ENCODE measurements around the gene KDM4E. TPM values are rescaled to one million over a fixed set of nuclear protein-coding genes. Genes with fewer than 3 reads are reported as not detected.

Gene KDM4E
- not detected in 2 replicates for total RNA-seq
- long read RNA-seq = 0 reads

- H3K4me3 Mint-ChIP-seq = no peak within 1 kb of the TSS
- no peaks in the 10 kb centered on the region for H3K4me1 Mint-ChIP-seq
- H3K27ac Mint-ChIP-seq (ENCODE audit: unreplicated experiment) = no peak within 1 kb of the TSS
- no peak for DNase-seq (ENCODE audit: low read depth, low spot score)
- TF ChIP-seq, protein P1, sequence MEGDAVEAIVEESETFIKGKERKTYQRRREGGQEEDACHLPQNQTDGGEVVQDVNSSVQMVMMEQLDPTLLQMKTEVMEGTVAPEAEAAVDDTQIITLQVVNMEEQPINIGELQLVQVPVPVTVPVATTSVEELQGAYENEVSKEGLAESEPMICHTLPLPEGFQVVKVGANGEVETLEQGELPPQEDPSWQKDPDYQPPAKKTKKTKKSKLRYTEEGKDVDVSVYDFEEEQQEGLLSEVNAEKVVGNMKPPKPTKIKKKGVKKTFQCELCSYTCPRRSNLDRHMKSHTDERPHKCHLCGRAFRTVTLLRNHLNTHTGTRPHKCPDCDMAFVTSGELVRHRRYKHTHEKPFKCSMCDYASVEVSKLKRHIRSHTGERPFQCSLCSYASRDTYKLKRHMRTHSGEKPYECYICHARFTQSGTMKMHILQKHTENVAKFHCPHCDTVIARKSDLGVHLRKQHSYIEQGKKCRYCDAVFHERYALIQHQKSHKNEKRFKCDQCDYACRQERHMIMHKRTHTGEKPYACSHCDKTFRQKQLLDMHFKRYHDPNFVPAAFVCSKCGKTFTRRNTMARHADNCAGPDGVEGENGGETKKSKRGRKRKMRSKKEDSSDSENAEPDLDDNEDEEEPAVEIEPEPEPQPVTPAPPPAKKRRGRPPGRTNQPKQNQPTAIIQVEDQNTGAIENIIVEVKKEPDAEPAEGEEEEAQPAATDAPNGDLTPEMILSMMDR (conservative IDR thresholded peaks at IDR 0.05) = no peak
- no peaks in the 10 kb centered on the region for H3K27me3 Mint-ChIP-seq (ENCODE audit: low read depth)
- H3K36me3 Mint-ChIP-seq (ENCODE audit: low read depth) = no peaks in the 10 kb centered on the region
- H3K9me3 Mint-ChIP-seq = peaks cover 4% of the 10 kb centered on the region
These were observed at the start of gene KDM4E for GRCh38 chr11:95024958-95025357. Gene KDM4E, plus strand, starts transcription at chr11:95025258. Its CDS starts 300 bp downstream, at chr11:95025558.

DNA sequence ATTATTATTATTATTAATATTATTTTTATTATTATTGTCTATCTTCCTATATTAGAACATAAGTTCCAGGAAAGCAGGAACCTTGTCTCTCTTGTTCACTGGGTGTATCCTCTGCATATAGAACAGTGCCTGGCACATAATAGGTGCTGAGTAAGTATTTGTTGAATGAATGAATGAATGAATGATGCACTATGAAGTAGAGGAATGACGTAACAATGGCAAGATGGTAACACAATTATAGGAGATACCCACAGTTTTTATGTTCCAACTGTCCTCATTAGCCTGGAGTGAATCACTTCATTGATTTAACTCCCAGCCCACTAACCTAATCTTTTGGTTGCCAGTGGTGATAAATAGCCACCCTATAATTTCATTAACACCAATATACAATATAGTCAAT is 49.5 kb upstream of the KDM4E start:
- Mint-ChIP-seq H3K4me1 (peaks cover 20% of the 10 kb centered on the region), H3K27me3 (ENCODE audit: low read depth) (no peaks in the 10 kb centered on the region), H3K4me3 (no peak overlapping the region), H3K27ac (ENCODE audit: unreplicated experiment) (no peak overlapping the region), H3K9me3 (no peaks in the 10 kb centered on the region), H3K36me3 (ENCODE audit: low read depth) (peaks cover 2% of the 10 kb centered on the region)
- no peak for DNase-seq (ENCODE audit: low read depth, low spot score)
- TF ChIP-seq, protein P1 (conservative IDR thresholded peaks at IDR 0.05) = no peak

DNA sequence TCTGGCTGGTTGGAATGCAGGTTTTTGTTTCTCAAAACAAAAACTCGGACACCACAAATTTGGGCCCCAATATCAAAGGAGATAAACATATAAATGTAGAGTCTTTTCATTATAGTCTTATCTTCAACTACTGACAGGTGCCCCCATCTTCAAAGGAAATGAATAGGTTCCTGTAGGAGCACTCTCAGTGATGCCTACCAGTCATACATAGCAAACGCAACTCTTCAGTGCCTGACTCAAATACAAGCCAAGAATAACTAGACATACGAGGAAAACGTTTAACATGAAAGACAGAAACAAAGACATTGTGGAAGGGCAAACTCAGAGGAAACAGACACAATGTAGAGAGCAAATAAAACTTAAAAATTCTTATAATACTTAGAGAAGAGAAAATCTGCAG is 37.7 kb upstream of the KDM4E start:
- Mint-ChIP-seq H3K4me3 (no peak overlapping the region), H3K27me3 (ENCODE audit: low read depth) (no peaks in the 10 kb centered on the region), H3K9me3 (no peaks in the 10 kb centered on the region), H3K36me3 (ENCODE audit: low read depth) (no peaks in the 10 kb centered on the region), H3K27ac (ENCODE audit: unreplicated experiment) (no peak overlapping the region), H3K4me1 (no peaks in the 10 kb centered on the region)
- no peak for DNase-seq (ENCODE audit: low read depth, low spot score)
- TF ChIP-seq, protein P1 (conservative IDR thresholded peaks at IDR 0.05) = no peak

DNA sequence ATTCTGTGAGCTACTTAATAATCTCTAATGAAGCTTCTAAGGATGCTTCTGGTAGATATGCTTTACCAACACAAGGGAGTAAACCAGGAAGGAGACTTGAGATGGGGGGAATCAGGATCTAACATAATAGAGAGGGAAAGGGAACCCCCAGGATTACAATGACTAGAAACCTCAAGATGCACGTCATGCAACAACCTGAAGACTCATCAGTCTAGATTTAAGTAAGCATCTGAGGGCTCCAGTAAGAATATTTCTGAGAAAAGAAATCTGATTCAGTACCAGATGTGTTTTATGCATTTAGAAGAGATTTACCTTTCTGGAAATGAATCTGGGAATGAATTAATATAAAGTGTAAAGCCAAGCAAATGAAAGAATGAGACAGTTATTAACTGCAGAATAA is 36.3 kb upstream of the KDM4E start:
- no peaks in the 10 kb centered on the region for H3K36me3 Mint-ChIP-seq (ENCODE audit: low read depth)
- H3K27ac Mint-ChIP-seq (ENCODE audit: unreplicated experiment) = no peak overlapping the region
- H3K4me1 Mint-ChIP-seq = no peaks in the 10 kb centered on the region
- TF ChIP-seq, protein P1 (conservative IDR thresholded peaks at IDR 0.05) = no peak
- no peak for DNase-seq (ENCODE audit: low read depth, low spot score)
- H3K27me3 Mint-ChIP-seq (ENCODE audit: low read depth) = no peaks in the 10 kb centered on the region
- H3K9me3 Mint-ChIP-seq = no peaks in the 10 kb centered on the region
- H3K4me3 Mint-ChIP-seq = no peak overlapping the region

- no peaks in the 10 kb centered on the region for H3K9me3 Mint-ChIP-seq
- peaks cover 4% of the 10 kb centered on the region for H3K36me3 Mint-ChIP-seq (ENCODE audit: low read depth)
- no peak overlapping the region for H3K27ac Mint-ChIP-seq (ENCODE audit: unreplicated experiment)
- TF ChIP-seq, protein P1 (conservative IDR thresholded peaks at IDR 0.05) = no peak
- H3K4me3 Mint-ChIP-seq = no peak overlapping the region
- no peak for DNase-seq (ENCODE audit: low read depth, low spot score)
- no peaks in the 10 kb centered on the region for H3K27me3 Mint-ChIP-seq (ENCODE audit: low read depth)
- H3K4me1 Mint-ChIP-seq = no peaks in the 10 kb centered on the region
These were observed 31.6 kb upstream of the KDM4E start for GRCh38 chr11:94993400-94993943.
